Measurements from ENCODE around the gene GALNT2. TPM values are rescaled to one million over a fixed set of nuclear protein-coding genes. Genes with fewer than 3 reads are reported as not detected.

Gene GALNT2
- total RNA-seq, 3 donors from 2014 or later = 83.9 to 101 (median 89.1) TPM

DNA sequence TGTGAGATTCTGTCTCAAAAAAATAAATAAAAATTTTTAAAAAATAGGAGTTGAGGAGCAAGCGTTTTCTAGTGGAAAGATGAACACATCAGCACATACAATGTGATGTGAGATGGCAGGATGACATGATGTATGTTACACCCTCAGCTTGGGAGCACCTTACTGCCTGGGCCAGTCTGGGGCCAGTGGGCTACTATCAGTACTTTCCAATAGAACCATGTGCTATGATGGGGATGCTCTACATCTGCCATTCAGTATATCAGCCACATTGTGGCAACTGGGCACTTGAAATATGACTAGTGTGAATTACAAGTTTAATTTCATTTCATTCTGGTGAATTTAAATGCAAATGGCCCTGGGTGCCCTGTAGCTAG lies 203.1 kb downstream of the GALNT2 start:
- no peak for DNase-seq
- no peaks in the 10 kb centered on the region for H3K27me3 Mint-ChIP-seq (ENCODE audit: low read depth)
- H3K9me3 Mint-ChIP-seq = no peaks in the 10 kb centered on the region
- H3K4me1 Mint-ChIP-seq (ENCODE audit: low read depth) = peaks cover 26% of the 10 kb centered on the region
- H3K4me3 Mint-ChIP-seq = no peak overlapping the region
- peaks cover 17% of the 10 kb centered on the region for H3K36me3 Mint-ChIP-seq (ENCODE audit: insufficient read depth)
- ATAC-seq = peak in 1 of 2 donors; percentile 43

DNA sequence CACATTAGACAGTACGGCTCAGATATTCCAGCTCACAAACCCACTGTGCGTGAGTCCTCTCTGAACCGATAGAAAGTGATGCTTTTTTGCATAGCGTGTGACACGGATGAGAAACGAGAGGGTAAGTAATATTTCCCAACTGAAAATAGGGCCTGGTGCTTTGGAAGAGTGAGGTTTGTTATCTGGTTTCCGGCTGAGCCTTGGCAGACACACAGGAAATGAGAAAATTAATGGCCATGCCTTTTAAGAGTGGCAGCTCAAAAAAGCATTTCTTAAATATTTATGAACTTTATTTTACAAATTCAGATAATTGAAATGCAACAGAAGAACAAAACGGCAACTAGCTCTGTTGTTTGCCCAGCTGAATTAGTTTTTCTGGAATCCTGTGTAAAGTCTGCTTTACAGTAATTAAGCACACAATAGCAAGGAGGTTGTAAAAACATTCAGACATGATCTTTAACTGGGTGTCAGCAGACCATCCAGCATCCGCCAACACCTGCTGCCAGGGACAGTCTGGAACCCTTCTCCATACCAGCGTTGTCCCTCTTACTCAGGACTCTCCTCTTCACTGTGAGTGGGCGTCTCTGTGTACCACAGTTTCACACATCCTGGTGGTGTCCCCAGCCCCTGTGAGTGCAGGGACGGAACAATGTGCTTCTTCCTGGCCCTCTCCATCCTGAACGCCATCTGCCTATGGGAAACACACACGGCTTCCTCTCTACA lies 203.7 kb downstream of the GALNT2 start:
- DNase-seq (no peak), ATAC-seq (peak; percentile 80 to 85)
- Mint-ChIP-seq H3K27me3 (ENCODE audit: low read depth) (no peaks in the 10 kb centered on the region), H3K4me3 (no peak overlapping the region), H3K4me1 (ENCODE audit: low read depth) (peaks cover 26% of the 10 kb centered on the region), H3K9me3 (no peaks in the 10 kb centered on the region), H3K36me3 (ENCODE audit: insufficient read depth) (peaks cover 17% of the 10 kb centered on the region)

DNA sequence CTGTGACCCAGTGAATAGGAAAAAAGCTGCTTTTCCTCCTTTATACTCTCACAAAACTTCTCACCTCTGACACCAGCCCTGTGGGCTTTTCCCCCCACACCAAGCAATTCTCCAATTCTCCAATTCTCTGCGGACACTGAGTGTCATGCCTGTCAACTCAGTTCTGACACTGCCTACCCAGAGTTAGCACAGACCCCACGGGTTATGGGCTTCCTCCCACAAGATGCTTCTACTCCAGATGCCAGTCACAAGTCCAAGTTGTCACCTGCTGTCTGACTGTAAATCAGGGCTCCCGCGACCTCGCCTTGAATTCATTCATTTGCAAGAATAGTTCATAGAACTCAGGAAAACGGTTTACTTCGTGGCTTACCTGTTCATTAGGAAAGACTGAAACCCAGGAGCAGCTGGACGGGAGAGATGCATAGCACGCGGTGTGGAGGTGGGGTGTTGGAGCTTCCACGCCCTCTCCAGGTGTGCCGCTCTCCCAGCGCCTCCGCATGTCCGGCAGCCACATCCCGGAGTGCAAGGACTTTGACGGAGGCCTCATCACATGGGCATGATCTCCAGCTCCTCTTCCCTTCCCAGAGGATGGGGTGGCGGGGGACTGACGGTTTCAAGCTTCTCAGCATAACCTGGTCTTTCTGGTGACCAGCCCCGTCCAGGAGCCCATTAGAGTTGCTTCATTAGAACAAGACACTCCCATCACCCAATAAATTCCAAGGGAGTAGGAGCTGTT lies 204.4 kb downstream of the GALNT2 start:
- H3K4me1 Mint-ChIP-seq (ENCODE audit: low read depth) = peaks cover 26% of the 10 kb centered on the region
- H3K27me3 Mint-ChIP-seq (ENCODE audit: low read depth) = no peaks in the 10 kb centered on the region
- H3K4me3 Mint-ChIP-seq = no peak overlapping the region
- DNase-seq = no peak
- H3K36me3 Mint-ChIP-seq (ENCODE audit: insufficient read depth) = peaks cover 16% of the 10 kb centered on the region
- H3K9me3 Mint-ChIP-seq = no peaks in the 10 kb centered on the region
- ATAC-seq = no peak

DNA sequence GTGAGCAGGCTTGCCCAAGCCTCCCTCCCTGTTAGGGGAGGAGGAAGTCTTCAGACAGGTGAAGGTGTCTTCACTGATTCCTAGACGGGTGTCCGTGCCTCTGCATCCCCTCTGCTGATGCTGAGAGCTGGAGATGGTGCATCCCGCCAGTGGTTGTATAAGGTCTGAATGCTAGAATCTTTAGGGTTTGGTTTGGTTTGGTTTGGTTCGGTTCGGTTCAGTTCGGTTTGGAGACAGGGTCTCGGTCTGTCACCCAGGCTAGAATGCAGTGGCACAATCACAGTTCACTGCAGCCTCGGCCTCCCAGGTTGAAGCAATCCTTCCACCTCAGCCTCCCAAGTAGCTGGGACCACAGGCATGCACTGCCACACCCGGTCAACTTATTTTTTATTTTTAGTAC lies 205.5 kb downstream of the GALNT2 start:
- no peak overlapping the region for H3K4me3 Mint-ChIP-seq
- no peaks in the 10 kb centered on the region for H3K9me3 Mint-ChIP-seq
- DNase-seq (no peak), ATAC-seq (no peak)
- H3K27me3 Mint-ChIP-seq (ENCODE audit: low read depth) = no peaks in the 10 kb centered on the region
- H3K4me1 Mint-ChIP-seq (ENCODE audit: low read depth) = peaks cover 26% of the 10 kb centered on the region
- peaks cover 18% of the 10 kb centered on the region for H3K36me3 Mint-ChIP-seq (ENCODE audit: insufficient read depth)

DNA sequence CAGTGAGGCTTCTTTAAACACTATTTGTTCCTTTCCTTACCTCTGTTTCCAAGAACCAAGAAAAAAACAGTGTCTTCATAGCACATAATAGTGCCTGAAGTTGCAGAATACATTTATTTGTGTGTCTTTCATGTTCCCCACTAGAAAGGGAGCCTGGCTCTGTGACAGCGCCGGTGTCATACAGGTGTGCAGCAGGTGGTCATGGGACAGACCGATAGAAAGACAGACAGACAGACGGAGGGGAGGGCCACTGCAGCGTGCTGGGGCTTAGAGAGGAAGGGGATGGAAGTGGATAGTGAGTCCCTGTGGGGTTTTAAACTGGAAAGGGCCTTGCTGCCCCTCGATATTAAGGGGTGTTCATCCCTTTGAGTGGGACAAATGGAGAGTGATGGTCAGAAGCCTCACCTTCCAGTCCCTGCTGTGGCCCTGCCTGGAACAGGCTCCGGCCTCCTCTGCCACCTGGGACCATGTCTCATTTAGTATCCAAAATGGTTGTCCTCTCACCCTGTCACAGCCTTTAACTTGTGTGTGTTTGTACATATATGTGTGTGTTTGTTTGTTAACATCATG lies 206.2 kb downstream of the GALNT2 start:
- no peaks in the 10 kb centered on the region for H3K27me3 Mint-ChIP-seq (ENCODE audit: low read depth)
- H3K4me3 Mint-ChIP-seq = no peak overlapping the region
- H3K4me1 Mint-ChIP-seq (ENCODE audit: low read depth) = peaks cover 24% of the 10 kb centered on the region
- H3K36me3 Mint-ChIP-seq (ENCODE audit: insufficient read depth) = peaks cover 17% of the 10 kb centered on the region
- ATAC-seq = no peak
- H3K9me3 Mint-ChIP-seq = no peaks in the 10 kb centered on the region
- DNase-seq = no peak

DNA sequence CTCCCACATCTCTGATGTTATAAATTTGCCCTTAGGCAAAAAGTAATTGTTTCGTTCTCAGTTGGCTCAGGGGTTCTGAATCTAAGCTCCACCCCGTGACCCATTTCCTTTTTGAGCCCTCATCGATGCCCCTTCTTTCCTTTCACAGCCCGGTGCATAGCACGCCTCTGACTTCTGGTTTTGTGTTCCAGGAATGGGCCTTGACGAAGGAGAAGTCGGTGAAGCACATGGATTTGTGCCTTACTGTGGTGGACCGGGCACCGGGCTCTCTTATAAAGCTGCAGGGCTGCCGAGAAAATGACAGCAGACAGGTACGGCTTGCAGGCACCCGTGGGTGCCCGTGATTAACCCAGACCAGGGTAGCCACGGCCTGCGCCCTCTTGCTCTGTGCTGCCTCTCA lies 207.2 kb downstream of the GALNT2 start:
- H3K36me3 Mint-ChIP-seq (ENCODE audit: insufficient read depth) = peaks cover 25% of the 10 kb centered on the region
- no peaks in the 10 kb centered on the region for H3K9me3 Mint-ChIP-seq
- H3K4me1 Mint-ChIP-seq (ENCODE audit: low read depth) = peaks cover 26% of the 10 kb centered on the region
- H3K27me3 Mint-ChIP-seq (ENCODE audit: low read depth) = no peaks in the 10 kb centered on the region
- H3K4me3 Mint-ChIP-seq = no peak overlapping the region
- peak in 1 of 2 donors; percentile 11 for ATAC-seq
- DNase-seq = no peak

DNA sequence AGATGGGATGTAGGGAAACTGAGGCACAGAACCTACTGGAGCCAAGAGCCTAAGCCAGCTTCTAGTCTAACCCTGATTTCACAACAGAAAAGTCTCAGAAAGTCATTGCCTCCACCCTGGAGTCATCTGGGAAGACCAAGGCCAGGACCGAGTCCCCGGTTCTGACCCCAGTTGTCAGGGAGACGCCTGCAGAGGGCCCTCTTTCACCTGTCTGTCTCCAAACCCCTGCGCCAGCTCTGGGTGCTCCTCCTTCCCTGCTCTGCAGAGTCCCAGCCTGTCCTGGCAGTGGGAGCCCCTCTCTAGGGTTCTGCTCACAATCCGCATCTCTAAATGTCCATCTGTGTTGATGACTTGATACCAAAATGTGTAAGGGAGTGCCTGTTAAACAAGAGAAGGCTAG lies 209.4 kb downstream of the GALNT2 start:
- H3K36me3 Mint-ChIP-seq (ENCODE audit: insufficient read depth) = peaks cover 26% of the 10 kb centered on the region
- H3K9me3 Mint-ChIP-seq = no peaks in the 10 kb centered on the region
- ATAC-seq = no peak
- no peak overlapping the region for H3K4me3 Mint-ChIP-seq
- no peaks in the 10 kb centered on the region for H3K27me3 Mint-ChIP-seq (ENCODE audit: low read depth)
- peaks cover 8% of the 10 kb centered on the region for H3K4me1 Mint-ChIP-seq (ENCODE audit: low read depth)
- no peak for DNase-seq

DNA sequence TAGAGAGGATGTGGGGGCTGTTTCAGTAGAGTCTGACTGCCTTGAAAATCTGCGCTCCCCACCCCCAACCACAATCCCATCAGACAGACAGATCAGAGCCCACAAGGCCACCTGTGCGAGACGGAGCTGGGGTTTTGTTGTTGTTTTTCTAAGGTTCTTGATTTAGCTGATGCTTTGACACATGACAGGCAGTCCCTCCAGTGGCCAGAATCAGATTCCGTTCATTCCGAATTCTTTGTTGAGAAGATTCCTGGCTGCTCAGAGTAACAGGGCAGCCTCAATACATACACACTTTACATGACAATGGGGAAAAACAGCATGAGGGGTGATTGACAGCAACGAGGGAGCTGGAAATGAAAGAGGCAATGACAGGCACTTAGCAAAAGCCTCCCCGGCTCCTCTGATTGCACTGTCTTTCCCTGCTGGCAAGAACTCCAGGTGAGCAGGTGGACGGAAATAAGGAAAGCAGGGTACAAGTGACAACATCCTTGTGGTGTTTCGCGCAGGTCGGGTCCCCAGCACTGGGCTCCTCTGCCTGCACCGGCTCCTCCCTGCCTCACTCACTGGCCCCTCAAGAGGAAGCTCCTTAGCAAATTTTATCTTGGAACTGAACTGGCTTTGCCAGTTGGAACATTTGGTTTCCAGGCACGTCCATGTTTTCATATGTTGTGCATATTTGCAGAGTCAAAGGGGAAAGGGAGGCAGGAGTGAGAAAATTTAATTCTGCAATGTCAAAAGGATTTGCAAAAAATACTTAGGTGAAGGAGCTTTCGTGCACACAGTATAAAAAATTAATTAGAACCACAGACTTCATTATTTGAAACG lies 210.4 kb downstream of the GALNT2 start:
- no peak for ATAC-seq
- H3K27me3 Mint-ChIP-seq (ENCODE audit: low read depth) = no peaks in the 10 kb centered on the region
- H3K4me3 Mint-ChIP-seq = no peak overlapping the region
- no peaks in the 10 kb centered on the region for H3K9me3 Mint-ChIP-seq
- H3K36me3 Mint-ChIP-seq (ENCODE audit: insufficient read depth) = peaks cover 27% of the 10 kb centered on the region
- no peak for DNase-seq
- peaks cover 12% of the 10 kb centered on the region for H3K4me1 Mint-ChIP-seq (ENCODE audit: low read depth)

DNA sequence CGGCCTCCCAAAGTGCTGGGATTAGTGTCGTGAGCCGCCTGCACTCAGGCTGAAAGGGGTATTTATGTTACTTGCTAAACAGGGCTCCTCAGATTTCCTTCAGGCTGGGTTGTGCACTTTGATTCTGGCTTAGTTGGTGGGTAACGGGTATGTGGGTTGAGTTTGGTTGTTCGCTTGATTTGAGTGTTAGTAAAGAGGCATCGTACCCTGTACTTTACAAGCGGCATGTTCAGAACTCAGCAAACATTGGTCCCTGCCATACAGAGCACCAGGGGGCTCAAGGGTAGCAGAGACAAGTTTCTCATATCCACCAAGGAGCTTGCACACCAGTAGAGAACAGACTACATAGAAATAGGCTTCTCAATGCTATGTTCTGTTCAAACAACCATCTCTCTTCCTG lies 211.3 kb downstream of the GALNT2 start:
- no peak for DNase-seq
- Mint-ChIP-seq H3K4me1 (ENCODE audit: low read depth) (peaks cover 9% of the 10 kb centered on the region), H3K4me3 (no peak overlapping the region), H3K36me3 (ENCODE audit: insufficient read depth) (peaks cover 27% of the 10 kb centered on the region), H3K9me3 (no peaks in the 10 kb centered on the region), H3K27me3 (ENCODE audit: low read depth) (no peaks in the 10 kb centered on the region)
- ATAC-seq = no peak

DNA sequence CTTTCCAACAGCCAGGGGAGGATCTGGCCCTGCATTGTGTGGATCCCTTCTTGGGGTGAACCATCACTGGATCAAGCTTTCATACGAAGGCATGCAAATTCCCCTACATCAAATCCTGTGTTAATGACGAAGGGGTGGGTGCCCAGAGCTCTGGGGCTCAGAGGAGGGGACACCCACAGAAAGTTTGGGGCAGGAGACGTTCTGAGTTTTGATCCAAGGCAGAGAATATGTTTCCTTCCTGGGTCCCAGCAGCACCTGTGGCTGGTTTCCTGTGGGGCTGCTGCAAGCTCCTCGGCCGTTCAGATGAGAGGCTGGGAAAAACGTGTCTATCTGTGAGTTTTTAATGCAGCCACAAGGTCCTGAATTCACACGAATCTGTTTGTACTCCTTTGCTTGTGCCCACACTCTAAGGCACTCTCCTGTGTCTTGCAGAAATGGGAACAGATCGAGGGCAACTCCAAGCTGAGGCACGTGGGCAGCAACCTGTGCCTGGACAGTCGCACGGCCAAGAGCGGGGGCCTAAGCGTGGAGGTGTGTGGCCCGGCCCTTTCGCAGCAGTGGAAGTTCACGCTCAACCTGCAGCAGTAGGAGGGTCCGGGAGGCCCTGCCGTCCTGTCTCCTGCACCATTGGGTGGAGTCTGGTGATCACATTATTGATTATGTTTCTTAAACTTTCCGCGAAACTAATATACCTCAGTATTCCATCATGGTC lies 212.0 kb downstream of the GALNT2 start:
- H3K36me3 Mint-ChIP-seq (ENCODE audit: insufficient read depth) = peaks cover 27% of the 10 kb centered on the region
- H3K4me3 Mint-ChIP-seq = no peak overlapping the region
- no peaks in the 10 kb centered on the region for H3K27me3 Mint-ChIP-seq (ENCODE audit: low read depth)
- no peak for DNase-seq
- H3K9me3 Mint-ChIP-seq = no peaks in the 10 kb centered on the region
- ATAC-seq = no peak
- H3K4me1 Mint-ChIP-seq (ENCODE audit: low read depth) = peaks cover 9% of the 10 kb centered on the region

DNA sequence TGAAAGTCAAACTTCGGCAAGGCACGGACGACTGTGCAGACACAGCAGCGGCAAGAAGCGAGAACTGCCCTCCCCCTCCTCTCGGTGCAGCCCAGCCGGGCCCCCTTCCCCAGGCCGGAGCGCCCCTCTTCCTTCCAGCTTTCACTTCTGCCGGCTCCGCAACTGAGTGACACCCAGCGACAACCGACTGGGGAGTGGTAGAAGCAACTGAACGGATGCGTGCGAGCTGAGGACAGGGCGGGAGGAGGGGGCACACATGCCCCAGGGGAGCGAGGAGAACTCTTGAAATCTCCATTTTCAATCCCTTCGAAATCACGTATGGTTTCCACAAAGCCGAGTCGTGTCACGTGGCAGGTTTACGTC lies 212.5 kb downstream of the GALNT2 start:
- no peak overlapping the region for H3K4me3 Mint-ChIP-seq
- peaks cover 26% of the 10 kb centered on the region for H3K36me3 Mint-ChIP-seq (ENCODE audit: insufficient read depth)
- no peak for ATAC-seq
- no peaks in the 10 kb centered on the region for H3K9me3 Mint-ChIP-seq
- H3K4me1 Mint-ChIP-seq (ENCODE audit: low read depth) = peaks cover 9% of the 10 kb centered on the region
- DNase-seq = no peak
- H3K27me3 Mint-ChIP-seq (ENCODE audit: low read depth) = no peaks in the 10 kb centered on the region

DNA sequence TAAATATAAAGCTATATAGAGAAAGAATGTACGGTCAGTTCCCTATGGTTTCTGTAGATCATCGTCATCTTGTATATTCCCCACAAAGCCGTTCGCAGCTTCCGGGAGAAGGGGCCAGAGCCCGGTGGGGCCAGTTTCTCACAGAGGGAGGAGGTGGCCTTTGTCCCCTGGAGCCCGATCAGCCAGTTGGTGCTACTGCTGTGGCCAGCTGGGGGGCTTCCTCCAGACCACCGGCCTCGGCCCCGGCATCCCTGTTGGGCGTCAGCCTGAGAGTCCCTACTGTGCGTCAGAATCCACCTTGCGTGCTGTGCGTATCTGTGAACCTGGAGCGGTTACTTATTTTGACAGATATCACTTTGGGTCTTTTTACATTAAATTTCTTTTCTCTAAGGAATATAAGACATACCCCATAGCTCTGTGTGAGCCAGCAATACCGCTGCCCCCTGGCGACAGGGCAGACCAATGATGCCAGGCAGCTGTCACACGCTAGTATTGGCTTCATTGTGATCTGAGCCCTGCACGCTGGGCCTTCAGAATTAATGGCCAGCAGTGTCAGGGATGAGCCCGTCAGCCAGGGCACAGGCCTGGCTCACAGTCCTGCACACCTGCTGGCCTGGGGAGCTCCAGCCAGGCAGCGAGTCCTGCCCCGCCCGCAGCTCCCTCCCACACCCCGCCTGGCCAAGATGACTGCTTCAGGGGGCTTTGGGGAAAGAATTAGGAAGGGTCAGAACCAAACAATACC lies 213.2 kb downstream of the GALNT2 start:
- H3K9me3 Mint-ChIP-seq = no peaks in the 10 kb centered on the region
- ATAC-seq (no peak), DNase-seq (no peak)
- no peaks in the 10 kb centered on the region for H3K27me3 Mint-ChIP-seq (ENCODE audit: low read depth)
- H3K4me3 Mint-ChIP-seq = no peak overlapping the region
- H3K36me3 Mint-ChIP-seq (ENCODE audit: insufficient read depth) = peaks cover 25% of the 10 kb centered on the region
- H3K4me1 Mint-ChIP-seq (ENCODE audit: low read depth) = peaks cover 9% of the 10 kb centered on the region

DNA sequence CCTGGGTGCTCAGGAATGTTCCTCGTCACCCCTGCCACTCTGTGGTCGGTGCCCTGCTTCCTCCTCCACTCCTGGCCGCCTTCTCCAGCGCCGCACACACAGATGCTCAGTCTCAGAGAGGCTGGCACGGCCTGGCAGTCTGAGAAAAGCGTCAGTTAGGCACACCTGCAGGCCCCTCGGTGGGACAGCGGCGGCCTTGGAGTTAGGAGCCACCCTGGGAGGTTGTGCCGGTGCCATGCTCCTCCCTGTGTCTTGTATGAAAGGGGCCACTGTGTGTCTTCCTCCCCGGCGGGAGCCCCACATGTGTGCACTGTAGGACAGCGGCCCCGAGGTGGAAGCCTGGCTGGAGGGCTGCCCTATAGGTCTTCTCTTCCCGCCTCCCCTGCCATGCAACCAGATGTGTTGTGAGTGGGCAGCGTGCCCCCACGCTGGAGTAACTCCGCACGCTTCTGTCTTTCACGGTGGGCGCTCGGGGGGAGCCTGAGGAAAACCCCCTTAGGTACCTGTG lies 213.9 kb downstream of the GALNT2 start:
- DNase-seq (no peak), ATAC-seq (no peak)
- H3K9me3 Mint-ChIP-seq = no peaks in the 10 kb centered on the region
- peaks cover 25% of the 10 kb centered on the region for H3K36me3 Mint-ChIP-seq (ENCODE audit: insufficient read depth)
- H3K4me1 Mint-ChIP-seq (ENCODE audit: low read depth) = peaks cover 9% of the 10 kb centered on the region
- no peak overlapping the region for H3K4me3 Mint-ChIP-seq
- H3K27me3 Mint-ChIP-seq (ENCODE audit: low read depth) = no peaks in the 10 kb centered on the region

Measured in activated T-cell treated with anti-CD3 and anti-CD28 coated beads, Interleukin-2, amount 50 U/mL, for 4 hours (primary cell).